Activated CD8-positive, alpha-beta memory T cell treated with anti-CD3 and anti-CD28 coated beads for 1 hour (primary cell): ENCODE measurements around the gene P2RX1.
A peak's percentile ranks its signal among the peaks of the same experiment; 100 is the strongest.

ENCODE experiments used
- DNase-seq, 2 donors: peaks; one replicate each; pipeline ENCODE4 v3.0.0-alpha.2; 2020; ENCODE audit warnings: low read depth in 1 of 2; ENCODE audit errors: extremely low read depth in 1 of 2

The P2RX1 gene

DNA sequence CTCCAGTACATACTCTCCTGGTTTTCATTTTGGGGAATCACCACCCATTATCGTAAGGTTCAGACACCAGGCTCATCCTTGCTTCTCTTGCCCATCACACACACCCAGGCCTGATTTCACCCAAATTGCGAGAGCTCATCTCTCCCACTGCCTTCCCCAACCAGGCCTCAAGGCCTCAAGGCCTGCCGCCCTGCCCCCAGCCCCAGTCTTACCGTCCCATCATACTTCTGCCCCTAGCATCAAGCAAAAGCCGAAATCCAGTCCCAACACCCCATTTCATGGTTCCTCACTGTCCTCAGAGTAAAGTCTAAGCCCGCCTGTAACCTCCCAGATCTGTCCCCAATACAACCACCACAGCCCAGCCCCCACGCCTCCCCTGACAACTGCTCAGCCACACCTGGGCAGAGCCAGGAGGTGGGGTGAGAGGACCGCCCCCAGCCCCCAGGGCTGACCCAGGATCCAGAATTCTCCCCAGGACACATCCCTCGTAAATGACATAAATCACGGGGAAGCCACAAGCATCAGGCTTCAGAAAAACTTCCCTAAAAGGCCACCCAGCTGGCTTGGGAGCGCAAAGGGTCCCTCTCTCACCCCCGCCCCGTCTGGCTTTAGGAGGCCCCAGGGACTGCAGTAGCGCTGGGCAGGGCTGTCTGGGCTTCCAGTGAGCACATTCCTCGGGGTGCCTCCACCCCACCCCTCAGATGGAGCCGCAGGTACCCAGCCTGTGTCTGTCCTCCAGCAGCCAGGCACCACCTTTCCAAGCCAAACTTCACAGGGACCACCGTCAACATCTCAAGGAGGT is 9.6 kb upstream of the P2RX1 start:
- no peak for DNase-seq

GRCh38 chr17:3924512-3925350 is 8.5 kb upstream of the P2RX1 start:
- DNase-seq, result no peak

- DNase-seq, result no peak
Observed at GRCh38 chr17:3923466-3924190, 7.4 kb upstream of the P2RX1 start.

DNA sequence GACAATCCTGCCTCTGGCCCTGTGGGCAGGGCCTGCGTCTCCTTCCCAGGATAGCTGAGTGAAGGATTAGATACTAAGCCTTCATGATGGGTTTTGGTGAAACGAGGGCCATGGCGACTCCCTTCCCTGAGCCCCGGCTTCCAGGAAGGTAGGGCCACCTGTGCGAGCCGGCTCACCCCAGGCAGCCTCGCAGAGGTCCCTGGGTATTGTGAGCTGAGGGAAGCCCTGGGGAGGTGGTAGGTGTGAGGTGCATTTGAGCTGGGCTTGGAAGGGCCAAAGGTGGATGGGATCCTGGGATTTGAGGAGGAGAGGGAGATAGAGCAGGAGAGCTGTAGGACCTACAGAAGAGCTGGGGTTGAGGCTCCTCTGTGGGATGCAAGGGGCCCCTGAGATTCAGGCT is 6.5 kb upstream of the P2RX1 start:
- DNase-seq, result no peak

- no peak for DNase-seq
Observed at GRCh38 chr17:3921502-3922319, 5.4 kb upstream of the P2RX1 start.

DNA sequence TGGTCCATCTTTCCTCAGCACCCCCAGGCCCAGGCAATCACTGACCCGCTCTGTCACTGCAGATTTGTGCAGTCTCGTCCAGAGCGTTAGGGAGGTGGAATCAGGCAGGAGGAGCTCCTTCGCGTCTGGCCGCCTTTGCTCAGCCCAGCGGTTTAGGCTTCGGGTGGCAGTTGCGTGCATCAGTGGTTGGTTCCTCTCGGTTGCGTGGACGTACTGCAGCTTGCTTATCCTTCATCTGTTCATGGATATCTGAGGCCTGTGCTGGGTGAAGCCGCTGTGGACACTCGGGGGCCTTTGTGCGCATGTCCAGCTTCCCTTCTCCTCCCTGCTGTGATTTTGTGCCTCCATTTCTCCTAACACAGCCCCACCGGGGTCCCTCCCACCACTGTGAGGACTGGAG is 4.7 kb upstream of the P2RX1 start:
- DNase-seq, result no peak

DNA sequence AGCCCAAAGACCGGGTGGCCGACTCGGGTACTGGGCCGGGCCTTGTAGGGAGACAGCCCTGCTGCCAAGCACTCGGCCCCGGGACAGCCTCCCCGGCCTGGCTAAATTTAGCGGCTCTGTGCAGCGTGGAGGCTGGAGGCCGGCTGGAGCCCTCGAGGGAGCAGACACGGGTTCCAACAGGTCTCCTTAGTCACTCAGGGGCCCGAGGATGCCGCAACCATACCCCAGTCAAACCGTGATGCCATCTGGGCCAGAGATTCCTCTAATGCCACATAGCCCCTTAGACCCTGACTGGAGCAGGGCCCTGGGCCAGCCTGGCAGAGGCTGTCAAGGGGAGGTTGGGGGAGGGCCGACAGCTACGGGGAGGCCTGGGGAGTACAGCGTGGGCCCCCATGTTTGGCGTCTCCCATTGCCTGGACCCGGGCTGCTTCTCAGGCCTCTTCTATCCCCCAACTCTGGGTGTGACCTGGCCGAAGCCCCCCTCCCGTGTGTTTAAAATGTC is 2.9 kb upstream of the P2RX1 start:
- DNase-seq, result no peak

GRCh38 chr17:3918372-3919122 is 2.3 kb upstream of the P2RX1 start:
- DNase-seq, result no peak

- DNase-seq, result no peak
Observed at GRCh38 chr17:3917391-3917931, 1.2 kb upstream of the P2RX1 start.

DNA sequence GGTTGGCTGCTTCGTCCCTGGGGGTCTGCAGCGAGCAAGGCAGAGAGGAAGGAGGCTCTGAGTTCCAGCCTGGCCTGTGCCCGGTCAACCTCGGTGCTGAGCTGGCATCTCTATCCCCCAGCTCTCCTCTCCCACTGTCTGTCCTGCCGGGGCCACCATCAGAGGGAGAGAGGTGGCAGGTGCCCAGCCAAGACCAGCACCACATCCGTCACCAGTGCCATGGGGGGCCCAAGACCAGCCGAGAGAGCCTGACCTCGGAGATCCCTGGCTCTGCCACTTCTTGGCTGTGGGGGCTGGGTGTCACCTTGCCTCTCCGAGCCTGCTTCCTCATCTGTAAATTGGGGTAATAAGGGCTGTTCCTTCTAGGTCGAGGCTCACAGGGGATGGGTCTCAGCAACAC is 560 bp upstream of the P2RX1 start:
- DNase-seq, result no peak

GRCh38 chr17:3915581-3915994 is 677 bp downstream of the P2RX1 start:
- no peak for DNase-seq

DNA sequence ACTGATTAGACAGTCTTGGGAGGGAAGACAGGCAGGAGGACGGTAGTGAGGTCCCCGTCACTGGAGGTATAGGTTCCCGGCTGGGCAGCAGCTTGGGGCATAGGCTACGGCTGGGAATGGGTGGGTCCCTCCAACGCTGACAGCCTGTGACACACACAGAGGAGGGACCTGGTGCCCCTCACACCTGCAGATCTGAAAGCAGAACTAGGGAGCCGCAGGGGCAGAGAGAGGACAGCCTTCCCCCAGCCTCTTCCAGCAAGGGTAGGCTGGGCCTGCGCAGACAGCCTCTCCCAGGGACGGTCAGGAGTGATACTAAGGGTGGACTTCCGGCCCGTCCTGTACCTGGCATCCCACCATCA is 2.0 kb downstream of the P2RX1 start:
- no peak for DNase-seq

- DNase-seq, result peak; percentile 52 to 61
Observed at GRCh38 chr17:3913531-3914311, 2.5 kb downstream of the P2RX1 start.

- no peak for DNase-seq
Observed at GRCh38 chr17:3912827-3913226, 3.4 kb downstream of the P2RX1 start.

- DNase-seq, result peak in 1 of 2 donors; percentile 55
Observed at GRCh38 chr17:3911271-3912053, 4.8 kb downstream of the P2RX1 start.

GRCh38 chr17:3910420-3911270 is 5.6 kb downstream of the P2RX1 start:
- DNase-seq, result no peak

DNA sequence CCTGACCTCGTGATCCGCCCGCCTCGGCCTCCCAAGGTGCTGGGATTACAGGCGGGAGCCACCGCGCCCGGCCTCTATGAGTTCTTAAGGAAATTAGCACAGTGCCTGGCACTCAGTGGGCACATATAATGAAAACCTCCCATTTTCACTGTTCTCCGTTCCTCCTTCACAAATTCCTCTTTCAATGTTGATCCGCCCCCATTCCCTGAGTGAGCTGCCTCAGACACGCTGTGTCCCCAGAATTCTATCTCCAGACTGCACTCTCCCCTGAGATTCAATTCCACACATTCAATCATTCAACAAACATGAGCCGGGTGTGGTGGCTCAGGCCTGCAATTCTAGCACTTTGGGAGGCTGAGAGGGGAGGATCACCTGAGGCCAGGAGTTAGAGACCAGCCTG is 7.0 kb downstream of the P2RX1 start:
- no peak for DNase-seq
